Epithelial cell of proximal tubule (primary cell): ENCODE results near the gene TBCA. TPM values are rescaled to one million over a fixed set of nuclear protein-coding genes. Genes with fewer than 3 reads are reported as not detected.

ENCODE experiments used
- DNase-seq: peaks from one replicate; pipeline ENCODE4 v3.0.0-alpha.2; 2011; ENCODE audit warnings: low read depth
- H3K4me3 ChIP-seq: 2 replicates; pipeline ENCODE4 v1.5.1; 2011; ENCODE audit warnings: low read depth, mild to moderate bottlenecking, low read length
- total RNA-seq: library from RNA; depleted of rRNA; stranded (reverse); fragments of >200 nt; gene quantifications from 2 replicates; pipeline ENCODE4 v1.2.3, GENCODE V29; 2015
- TF ChIP-seq, protein P1 (sequence below): conservative IDR thresholded peaks from 2 replicates; pipeline ENCODE4 v1.5.1; 2012; ENCODE audit warnings: low read depth, mild to moderate bottlenecking, low read length

Gene TBCA
- total RNA-seq, 1 donor from 2014 or later = 362 TPM

DNA sequence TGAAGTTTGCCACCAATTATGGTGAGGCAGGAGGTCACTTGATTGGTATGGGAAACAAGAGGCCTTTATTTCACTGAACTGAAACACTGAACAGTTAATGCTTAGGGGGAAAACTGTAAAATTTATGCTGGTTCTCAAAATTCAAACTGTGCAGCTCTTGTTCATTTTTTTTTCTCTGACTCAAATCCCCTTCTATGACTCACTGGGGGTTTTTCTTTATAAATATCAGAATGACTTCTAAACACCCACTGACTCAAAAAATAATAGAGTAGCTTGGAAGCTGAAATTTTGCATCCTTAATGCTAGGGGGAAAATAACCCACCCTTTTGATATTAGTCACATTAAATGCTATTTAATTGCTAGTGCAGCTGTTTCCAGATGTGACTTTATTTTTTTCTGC lies 113.5 kb downstream of the TBCA start:
- no peak overlapping the region for H3K4me3 ChIP-seq
- no peak for DNase-seq
- TF ChIP-seq, protein P1, sequence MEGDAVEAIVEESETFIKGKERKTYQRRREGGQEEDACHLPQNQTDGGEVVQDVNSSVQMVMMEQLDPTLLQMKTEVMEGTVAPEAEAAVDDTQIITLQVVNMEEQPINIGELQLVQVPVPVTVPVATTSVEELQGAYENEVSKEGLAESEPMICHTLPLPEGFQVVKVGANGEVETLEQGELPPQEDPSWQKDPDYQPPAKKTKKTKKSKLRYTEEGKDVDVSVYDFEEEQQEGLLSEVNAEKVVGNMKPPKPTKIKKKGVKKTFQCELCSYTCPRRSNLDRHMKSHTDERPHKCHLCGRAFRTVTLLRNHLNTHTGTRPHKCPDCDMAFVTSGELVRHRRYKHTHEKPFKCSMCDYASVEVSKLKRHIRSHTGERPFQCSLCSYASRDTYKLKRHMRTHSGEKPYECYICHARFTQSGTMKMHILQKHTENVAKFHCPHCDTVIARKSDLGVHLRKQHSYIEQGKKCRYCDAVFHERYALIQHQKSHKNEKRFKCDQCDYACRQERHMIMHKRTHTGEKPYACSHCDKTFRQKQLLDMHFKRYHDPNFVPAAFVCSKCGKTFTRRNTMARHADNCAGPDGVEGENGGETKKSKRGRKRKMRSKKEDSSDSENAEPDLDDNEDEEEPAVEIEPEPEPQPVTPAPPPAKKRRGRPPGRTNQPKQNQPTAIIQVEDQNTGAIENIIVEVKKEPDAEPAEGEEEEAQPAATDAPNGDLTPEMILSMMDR = no peak

DNA sequence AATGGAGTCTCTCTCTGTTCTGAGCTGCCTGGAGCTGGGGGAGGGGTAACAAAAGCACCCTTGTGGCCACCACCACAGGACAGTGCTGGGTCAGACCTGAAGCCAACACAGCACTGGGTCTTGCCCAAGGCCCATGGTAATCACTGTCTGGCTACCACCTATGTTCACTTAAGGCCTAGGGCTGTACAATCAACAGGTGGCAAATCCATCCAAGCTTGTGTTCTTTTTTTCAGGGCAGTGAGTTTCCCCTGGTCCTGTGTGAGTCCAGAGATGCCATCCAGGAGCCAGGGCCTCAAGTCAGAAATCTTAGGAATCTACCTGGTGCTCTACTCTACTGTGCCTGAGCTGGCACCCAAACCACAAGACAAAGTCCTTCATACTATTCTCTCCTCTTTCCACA lies 117.5 kb downstream of the TBCA start:
- TF ChIP-seq, protein P1 = no peak
- DNase-seq = no peak
- H3K4me3 ChIP-seq = no peak overlapping the region

DNA sequence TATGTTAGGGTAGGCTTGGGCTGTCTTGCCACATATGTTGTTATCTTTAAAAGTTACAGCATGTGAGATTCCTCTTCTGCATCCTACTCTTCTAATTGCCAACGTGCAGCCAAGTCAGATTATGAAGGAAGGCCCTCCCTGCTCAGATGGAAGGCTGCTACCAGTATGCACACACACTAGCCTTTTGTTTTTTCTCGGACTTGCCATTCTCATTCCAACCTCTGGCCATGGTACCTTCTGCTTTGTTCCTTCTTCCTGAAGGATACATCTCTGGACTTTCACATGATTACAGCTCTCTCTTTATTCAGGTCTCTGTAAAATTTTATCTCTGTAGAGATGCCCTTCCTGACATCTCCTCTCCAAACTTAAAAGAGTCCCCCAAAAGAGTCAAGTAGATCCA lies 124.8 kb downstream of the TBCA start:
- DNase-seq = no peak
- no peak overlapping the region for H3K4me3 ChIP-seq
- TF ChIP-seq, protein P1 = no peak

GRCh38 chr5:77650686-77651085 lies 125.5 kb downstream of the TBCA start:
- no peak for DNase-seq
- TF ChIP-seq, protein P1 = no peak

GRCh38 chr5:77649776-77650175 lies 126.4 kb downstream of the TBCA start:
- no peak for DNase-seq
- TF ChIP-seq, protein P1 = no peak
- no peak overlapping the region for H3K4me3 ChIP-seq

More at GRCh38 chr5:77650686-77651085, 125.5 kb downstream of the TBCA start:
- no peak overlapping the region for H3K4me3 ChIP-seq

DNA sequence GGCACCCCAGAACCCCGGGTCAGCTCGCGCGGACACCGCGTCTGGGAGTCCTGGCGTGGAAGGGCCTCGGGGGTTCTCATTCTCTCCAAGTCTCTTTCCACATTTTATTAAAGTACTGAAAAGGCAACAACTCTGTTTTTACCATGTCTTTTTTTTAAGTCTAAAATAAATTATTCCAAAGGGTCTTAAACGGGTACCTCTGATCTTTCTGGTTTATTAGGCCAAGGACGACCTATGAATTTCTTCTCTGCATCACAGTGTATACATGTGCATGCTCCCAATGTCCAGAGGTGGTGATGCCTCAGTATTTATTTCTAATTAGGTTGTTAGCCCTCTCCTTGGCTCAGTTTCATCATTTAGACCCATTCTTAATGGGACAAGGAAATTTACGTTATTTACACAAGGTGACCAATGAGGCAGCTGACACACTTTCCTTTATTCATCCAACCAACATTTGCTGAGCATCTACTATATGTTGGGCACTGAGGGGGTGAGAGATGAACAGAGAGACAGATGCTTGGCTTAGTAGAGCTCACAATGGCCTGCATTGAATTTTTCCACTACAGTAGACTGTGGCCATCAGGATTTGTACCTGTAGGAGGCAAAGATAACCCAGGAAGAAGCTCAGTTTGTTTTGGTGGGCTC lies 130.0 kb downstream of the TBCA start:
- DNase-seq = no peak
- TF ChIP-seq, protein P1 = no peak
- H3K4me3 ChIP-seq = no peak overlapping the region
